PFSK-1 (cell line): Measurements from ENCODE around the gene HRK.

Experiments
- FOXP2 ChIP-seq: optimal IDR thresholded peaks from 2 replicates; pipeline ENCODE3; 2011; ENCODE audit warnings: borderline replicate concordance, control low read depth, inconsistent platforms; ENCODE audit not compliant: insufficient read depth; ENCODE audit errors: extremely low read length, extremely low read depth
- POLR2AphosphoS5 ChIP-seq: IDR thresholded peaks from 2 replicates; pipeline ENCODE4 v1.6.1; 2012; ENCODE audit warnings: low read depth, mild to moderate bottlenecking, control low read depth, low read length, moderate library complexity
- REST ChIP-seq, 2 experiments: IDR thresholded peaks; 2 replicates each; pipeline versions ENCODE4 v1.6.1 to v1.8.0; 2011 to 2012; ENCODE audit warnings: low read depth in 2 of 2, low read length in 2 of 2, control low read depth in 1 of 2, inconsistent platforms in 1 of 2, mild to moderate bottlenecking in 1 of 2, moderate library complexity in 1 of 2; ENCODE audit not compliant: insufficient read depth in 1 of 2
- SIN3A ChIP-seq: IDR thresholded peaks from 2 replicates; pipeline ENCODE4 v1.6.1; 2012; ENCODE audit warnings: mild to moderate bottlenecking, low read length, moderate library complexity, borderline replicate concordance; ENCODE audit not compliant: insufficient read depth
- TAF1 ChIP-seq: IDR thresholded peaks from 2 replicates; pipeline ENCODE4 v1.6.1; 2012; ENCODE audit warnings: low read length, control low read depth, borderline replicate concordance; ENCODE audit not compliant: insufficient read depth

DNA sequence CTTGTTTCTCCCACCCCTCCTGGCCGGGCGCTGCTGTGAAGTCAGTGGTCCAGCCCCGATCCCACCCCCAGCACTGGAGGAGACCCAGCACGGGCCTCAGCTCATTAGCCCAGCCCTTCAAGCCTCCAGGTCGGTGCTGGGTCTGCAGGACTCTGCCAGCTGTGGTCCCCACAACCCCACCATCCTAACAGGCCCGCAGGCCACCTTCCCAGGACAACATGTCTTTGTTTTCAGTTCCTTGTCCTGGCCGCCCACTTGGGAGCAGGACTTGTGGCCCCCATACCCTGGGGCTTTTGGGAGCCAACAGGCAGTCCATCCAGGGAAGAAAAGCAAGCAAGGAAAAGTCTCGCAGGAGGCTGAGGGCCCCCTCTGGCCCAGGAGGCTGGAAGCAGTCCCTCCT is 60.0 kb downstream of the HRK start:
- TF ChIP-seq POLR2AphosphoS5 (no peak), REST (IDR thresholded peaks at IDR 0.05; ENCODE audit: insufficient read depth in 1 of 2, low read depth in 2 of 2, low read length in 2 of 2) (no peak), SIN3A (no peak), TAF1 (no peak), FOXP2 (no peak)
